ENCODE measurements around the gene KRTAP4-9.
A peak's percentile ranks its signal among the peaks of the same experiment; 100 is the strongest.

The KRTAP4-9 gene

GRCh38 chr17:41065829-41066624 lies 39.2 kb upstream of the KRTAP4-9 start, which contains the start of gene KRTAP2-4:
KRTAP2-4 (minus strand) TSS chr17:41065879; CDS start chr17:41065845, 34 bp downstream.
- DNase-seq (ENCODE audit: low read depth) = peak; percentile 85

GRCh38 chr17:41067281-41067680 lies 37.9 kb upstream of the KRTAP4-9 start:
- no peak for TF ChIP-seq CTCF (conservative IDR thresholded peaks at IDR 0.05; ENCODE audit: low read depth, low read length)
- no peak for DNase-seq (ENCODE audit: low read depth)
- H3K4me3 ChIP-seq (ENCODE audit: low read depth, low read length) = no peak overlapping the region

More at GRCh38 chr17:41065829-41066624, 39.2 kb upstream of the KRTAP4-9 start, which contains the start of gene KRTAP2-4:
- no peak for TF ChIP-seq CTCF (conservative IDR thresholded peaks at IDR 0.05; ENCODE audit: low read depth, low read length)
- H3K4me3 ChIP-seq (ENCODE audit: low read depth, low read length) = no peak within 1 kb of the TSS

GRCh38 chr17:41069031-41069430 lies 36.2 kb upstream of the KRTAP4-9 start:
- no peak for DNase-seq (ENCODE audit: low read depth)
- H3K4me3 ChIP-seq (ENCODE audit: low read depth, low read length) = no peak overlapping the region
- TF ChIP-seq CTCF (conservative IDR thresholded peaks at IDR 0.05; ENCODE audit: low read depth, low read length) = no peak

- no peak for DNase-seq (ENCODE audit: low read depth)
- no peak overlapping the region for H3K4me3 ChIP-seq (ENCODE audit: low read depth, low read length)
- no peak for TF ChIP-seq CTCF (conservative IDR thresholded peaks at IDR 0.05; ENCODE audit: low read depth, low read length)
Measured at GRCh38 chr17:41071606-41072360, 33.4 kb upstream of the KRTAP4-9 start.

GRCh38 chr17:41073676-41074075 lies 31.5 kb upstream of the KRTAP4-9 start:
- TF ChIP-seq CTCF (conservative IDR thresholded peaks at IDR 0.05; ENCODE audit: low read depth, low read length) = no peak
- H3K4me3 ChIP-seq (ENCODE audit: low read depth, low read length) = no peak overlapping the region
- DNase-seq (ENCODE audit: low read depth) = no peak

- no peak overlapping the region for H3K4me3 ChIP-seq (ENCODE audit: low read depth, low read length)
- DNase-seq (ENCODE audit: low read depth) = no peak
- no peak for TF ChIP-seq CTCF (conservative IDR thresholded peaks at IDR 0.05; ENCODE audit: low read depth, low read length)
Measured at GRCh38 chr17:41076788-41077187, 28.4 kb upstream of the KRTAP4-9 start.

Measured in choroid plexus epithelial cell (primary cell).